Left cardiac atrium (tissue), 4 donors: Measurements from ENCODE around the gene C20orf204. TPM values are rescaled to one million over a fixed set of nuclear protein-coding genes. Genes with fewer than 3 reads are reported as not detected.
"Not testable (repeated sequence)": the region's sequence is repeated elsewhere in the genome, so short reads cannot be mapped to it uniquely, and the experiment has no call there.

ENCODE experiments used
- ATAC-seq, 2 donors: fragments of 200-7000 bp; cut with Tn5 transposase; one replicate each; pipeline ENCODE4 v1.9.1; 2020; ENCODE audit warnings: mild to moderate bottlenecking in 2 of 2, moderate library complexity in 2 of 2
- DNase-seq: peaks from one replicate; pipeline ENCODE4 v3.0.0-alpha.2; 2020
- intact Hi-C, 2 donors: fragments of 100-400 bp; cut with DNase I; formaldehyde crosslinking; loops; one replicate each; pipeline versions ENCODE4 v1.14.1 to v1.15.1; 2022 to 2023
- total RNA-seq, 2 donors: library from RNA; stranded (reverse); fragmentation: NEBNext Ultra II Directional; extraction: Animal tissue kit (Norgen Biotek cat#: 25700); gene quantifications; one replicate each; pipeline ENCODE4 v1.2.1, GENCODE V29; 2021
- donor health status: DM: no; HTN: yes; CAD: no.
- donor health status: DM: no; HTN: yes; CAD: no; lungs with severe emphysema.
- donor health status: DM: yes; HTN: yes; CAD: no.
- donor health status: Dilated cardiomyopathy.

C20orf204 gene
- total RNA-seq, 2 donors from 2014 or later = 0.29 to 1.0 TPM

DNA sequence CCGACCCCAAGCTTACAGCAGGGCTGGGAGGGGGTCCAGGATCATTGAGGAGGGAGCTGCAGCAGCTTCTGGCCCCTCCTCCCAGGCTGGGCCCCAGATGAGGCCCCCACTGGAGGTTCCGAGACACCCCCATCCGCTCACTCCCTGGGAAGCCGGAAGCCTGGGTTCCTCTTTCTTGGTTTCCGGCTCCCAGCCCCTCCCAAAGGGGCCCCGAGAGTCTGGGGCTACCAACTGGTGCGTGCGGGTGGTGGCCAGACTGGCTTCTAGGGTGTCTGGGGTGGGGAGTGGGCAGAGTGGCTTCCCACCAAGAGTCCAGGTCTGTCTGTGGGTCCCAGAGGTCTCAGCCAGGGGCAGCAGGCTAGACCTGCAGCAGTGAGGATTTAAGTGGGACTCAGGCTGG, 41.1 kb downstream of the C20orf204 start:
- intact Hi-C loops = no loop called here
- DNase-seq = no peak
- ATAC-seq = peak in 1 of 2 donors; percentile 2

DNA sequence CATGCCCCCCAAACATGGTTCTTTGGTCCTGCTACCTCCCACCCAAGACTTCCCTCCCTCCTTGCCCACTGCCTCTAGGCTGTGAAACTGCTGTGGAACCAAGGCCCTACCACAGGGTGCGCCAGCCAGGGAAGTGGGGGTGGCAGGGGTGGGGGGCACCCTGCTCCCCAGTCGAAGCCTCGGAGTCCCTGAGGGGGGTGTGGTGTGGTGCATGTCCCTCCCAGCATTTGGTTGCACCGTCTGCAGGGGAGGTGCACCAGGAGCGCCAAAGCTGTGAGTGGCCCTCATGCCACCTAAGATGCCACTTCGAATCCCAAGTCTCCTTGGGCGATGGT, 41.5 kb downstream of the C20orf204 start:
- intact Hi-C loops = no loop called here
- ATAC-seq (no peak), DNase-seq (no peak)

DNA sequence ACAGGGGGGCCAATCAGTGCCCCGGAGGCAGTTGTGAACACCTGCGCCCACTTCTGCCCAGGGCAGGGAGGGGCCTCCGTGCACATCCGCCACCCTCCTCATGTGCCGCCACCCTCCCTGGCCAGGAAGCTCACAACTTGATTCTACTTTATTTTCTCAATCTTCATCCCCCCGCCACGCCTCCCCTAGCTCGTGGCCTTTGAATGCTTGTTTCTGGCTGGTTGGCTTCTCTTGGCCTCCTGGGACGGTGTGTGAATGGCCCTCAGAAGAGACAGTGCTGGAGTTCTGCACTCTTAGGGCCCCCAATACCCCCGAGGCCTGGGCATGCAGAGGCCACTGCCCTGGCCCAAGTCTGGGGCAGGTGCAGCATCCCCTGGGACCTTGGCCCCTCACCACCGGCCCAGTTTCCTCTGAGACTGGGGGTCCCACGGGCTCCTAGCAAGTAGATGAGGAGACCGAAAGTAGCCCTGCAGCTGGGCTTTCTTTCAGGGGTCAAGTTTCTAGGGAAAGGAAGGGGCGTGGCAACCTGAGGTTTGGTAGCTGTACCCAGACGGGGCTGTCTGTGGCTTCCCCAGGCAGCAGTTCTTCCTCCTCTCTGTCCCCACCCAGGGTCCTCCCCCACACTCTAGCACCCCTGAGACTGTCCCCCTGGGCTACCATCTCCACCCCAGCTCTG, 42.0 kb downstream of the C20orf204 start:
- no peak for DNase-seq
- peak in 1 of 2 donors; percentile 4 for ATAC-seq
- intact Hi-C loops = no loop called here

DNA sequence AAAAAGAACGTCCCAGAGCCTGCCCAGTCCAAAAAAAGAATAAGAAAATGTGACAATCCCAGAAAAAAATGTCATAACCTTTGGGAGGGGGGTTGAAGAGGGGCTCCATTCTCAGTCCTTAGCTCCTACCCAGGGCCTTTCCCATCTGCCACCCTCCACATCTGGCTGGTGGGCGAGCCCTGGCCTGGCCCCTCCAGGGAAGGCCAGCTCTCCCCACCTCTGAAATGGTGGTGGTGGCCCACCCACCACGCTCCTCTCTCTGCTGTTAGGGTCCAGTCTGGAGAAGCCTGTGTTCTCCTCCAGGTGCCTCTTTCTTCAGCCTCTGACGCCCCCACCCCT, 42.9 kb downstream of the C20orf204 start:
- intact Hi-C loops = no loop called here
- ATAC-seq (no peak), DNase-seq (no peak)

DNA sequence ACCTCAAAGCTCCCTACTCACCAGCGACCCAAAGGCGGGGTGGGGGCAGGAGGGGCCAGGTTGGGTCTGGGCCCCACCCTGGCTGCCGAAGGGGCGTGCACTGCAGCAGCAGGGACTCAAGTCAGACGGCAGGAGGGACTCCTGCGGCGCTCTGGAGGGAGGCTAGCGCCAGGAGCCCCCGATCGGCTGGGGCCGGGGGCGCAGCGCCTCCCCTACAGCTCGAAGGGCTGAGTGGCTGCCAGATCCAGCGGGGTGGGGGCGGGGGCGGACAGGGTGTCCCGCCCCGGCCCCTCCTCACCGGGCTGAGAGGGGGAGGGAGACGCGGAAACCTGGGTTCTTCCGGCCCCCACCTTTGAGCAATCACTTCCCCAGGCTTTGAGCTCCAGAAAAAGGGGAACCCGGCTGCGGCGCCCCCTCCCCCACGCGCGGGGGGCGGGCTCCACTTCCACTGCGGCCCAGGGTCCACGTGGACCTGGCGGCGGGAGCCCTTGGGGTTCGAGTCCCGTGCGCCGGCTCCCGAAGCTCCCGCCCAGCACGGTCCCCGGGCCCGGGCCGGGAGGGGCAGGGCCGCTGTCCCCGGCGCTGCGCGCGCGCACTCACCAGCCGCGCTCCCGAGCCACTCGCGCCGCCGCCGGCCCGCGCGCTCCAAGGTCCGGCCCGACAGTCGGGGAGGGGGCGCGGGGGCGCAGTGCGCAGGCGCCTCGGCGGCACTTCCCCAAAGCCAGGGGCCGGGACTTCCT, 43.5 kb downstream of the C20orf204 start, which contains the start of gene RGS19:
Gene RGS19 (minus strand): TSS at position 246 of the 740 bp plus-strand sequence. CDS start 2,632 bp downstream, outside the sequence.
- intact Hi-C loops = no loop called here
- DNase-seq (peak; percentile 83), ATAC-seq (peak; percentile 58 to 72)

DNA sequence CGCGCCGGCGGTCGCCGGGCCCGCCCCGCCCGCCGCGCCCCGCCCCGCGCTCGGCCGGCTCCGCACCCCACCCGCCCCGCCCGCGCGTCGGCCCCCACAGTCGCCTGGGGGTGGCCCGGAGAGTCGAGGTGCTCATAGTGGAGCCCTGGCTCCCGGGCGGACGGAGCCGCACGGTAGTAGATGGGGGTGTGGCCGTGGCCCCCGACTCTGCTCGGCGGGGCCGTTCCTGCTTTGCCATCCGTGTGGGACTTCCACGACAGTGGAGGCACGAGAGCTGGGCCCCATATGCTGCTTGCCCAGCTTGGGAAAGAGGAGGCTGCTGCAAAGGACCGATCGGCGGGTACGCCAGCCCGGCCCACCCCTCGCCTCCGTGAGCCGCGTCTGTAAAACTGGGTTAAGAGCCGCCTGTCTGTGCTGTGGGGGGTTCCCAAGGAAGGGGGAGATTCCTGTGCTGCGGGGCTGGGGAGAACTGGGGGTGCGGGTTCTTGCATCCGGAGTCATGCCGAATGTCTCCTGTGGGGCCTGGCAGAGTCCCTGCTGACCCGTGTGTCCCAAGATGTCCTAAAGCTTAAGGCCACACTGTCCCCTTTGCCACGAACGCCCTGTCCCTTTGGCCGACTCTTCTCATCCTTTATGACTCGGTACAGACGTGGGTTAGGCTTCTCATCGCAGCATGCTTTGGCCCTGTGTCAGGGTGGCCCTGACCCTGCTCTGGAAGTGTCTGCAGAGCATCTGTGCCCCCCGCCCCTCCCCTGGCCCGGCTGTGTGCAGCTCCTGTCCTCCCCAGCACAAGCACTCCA, 44.2 kb downstream of the C20orf204 start, which contains the start of gene OPRL1:
Gene OPRL1 (plus strand): TSS at position 70 of the 800 bp plus-strand sequence. CDS start 12,639 bp downstream, outside the sequence.
- intact Hi-C loops = no loop called here
- DNase-seq (no peak), ATAC-seq (no peak)

DNA sequence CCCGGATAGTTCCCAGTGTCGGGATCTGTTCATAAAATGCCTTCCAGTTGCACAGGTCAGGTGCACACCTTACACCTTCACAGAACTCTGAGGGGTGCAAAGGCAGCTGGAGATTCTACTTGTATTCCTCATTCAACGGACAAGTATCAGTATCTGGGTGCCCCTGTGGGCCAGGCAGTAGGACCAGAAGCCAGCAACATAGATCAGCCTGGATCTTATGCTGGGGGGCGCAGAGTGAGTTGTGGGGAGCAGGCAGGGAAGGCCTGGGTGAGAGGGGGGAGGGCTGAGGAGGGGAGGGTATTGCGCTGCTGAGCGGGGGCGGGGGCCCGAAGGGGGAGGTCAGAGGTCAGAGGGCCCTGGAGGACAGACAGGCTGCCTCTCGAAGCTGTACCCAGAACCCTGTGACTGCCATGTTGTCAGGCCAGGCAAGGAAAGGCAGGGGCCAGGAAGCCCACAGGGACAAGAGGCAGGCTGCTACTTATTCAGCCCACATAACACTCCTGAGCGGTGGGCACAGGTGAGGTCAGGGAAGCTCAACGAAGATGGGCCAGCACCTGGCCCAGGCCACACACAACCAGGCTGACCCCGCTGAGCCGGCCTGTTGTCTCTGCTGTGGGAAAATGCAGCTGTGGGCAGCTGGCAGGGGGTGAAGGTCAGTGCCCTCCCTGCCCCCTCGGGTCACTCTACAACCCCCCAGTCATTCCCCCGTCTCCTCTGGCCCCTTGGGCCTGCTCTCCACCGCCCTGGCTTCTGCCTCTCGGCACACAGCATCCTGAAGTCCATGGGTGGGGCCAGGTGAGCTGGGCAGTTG, 45.0 kb downstream of the C20orf204 start:
- intact Hi-C loops = no loop called here
- DNase-seq (no peak), ATAC-seq (no peak)

DNA sequence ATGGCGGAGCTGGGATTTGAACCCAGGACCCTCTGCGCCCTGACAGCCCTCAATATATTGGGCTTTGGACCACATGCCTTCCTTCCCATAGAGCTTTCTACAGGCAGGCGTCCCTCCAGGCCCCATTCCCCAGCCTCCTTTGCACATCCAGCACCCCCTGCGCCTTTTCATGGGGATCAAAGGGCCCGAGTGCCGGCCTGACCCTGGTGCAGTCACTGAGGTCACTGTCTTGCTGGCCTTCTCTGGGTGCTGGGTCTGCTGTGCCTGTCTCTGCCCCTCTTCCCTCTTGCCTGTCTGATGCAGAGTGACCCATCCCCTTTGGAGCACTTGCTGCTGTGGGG, 45.6 kb downstream of the C20orf204 start:
- intact Hi-C loops = no loop called here
- ATAC-seq (no peak), DNase-seq (no peak)

DNA sequence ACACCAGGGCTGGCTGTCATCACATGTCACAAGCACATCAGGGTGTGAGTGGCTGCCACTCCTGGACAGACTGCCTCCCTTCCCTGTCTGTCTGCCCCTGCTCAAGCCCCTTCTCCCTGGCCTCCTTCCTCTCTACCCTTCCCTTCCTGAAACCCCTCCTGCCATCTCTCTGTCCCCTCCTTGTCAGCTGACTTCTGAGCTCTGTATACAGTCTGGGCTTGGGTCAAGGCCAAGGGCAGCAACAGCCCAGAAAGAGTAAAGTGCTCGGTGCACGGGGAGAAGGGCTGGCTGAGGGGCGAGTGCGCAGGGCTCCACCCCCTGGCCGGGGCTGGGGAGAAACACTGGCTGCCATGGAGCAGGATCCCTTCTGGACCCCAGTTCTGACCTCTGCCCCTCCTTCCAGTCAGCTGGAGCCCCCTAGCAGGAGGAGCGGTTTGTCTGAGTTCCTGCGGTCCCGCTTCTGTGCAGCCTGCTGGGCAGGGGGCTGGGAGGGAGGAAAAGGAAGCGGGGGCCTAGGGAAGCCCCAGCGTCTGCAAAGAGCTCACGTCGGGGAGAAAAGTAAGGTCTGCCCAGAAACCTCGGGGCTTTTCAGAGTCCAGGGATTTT, 46.2 kb downstream of the C20orf204 start:
- DNase-seq = no peak
- no peak for ATAC-seq
- intact Hi-C loops = no loop called here

DNA sequence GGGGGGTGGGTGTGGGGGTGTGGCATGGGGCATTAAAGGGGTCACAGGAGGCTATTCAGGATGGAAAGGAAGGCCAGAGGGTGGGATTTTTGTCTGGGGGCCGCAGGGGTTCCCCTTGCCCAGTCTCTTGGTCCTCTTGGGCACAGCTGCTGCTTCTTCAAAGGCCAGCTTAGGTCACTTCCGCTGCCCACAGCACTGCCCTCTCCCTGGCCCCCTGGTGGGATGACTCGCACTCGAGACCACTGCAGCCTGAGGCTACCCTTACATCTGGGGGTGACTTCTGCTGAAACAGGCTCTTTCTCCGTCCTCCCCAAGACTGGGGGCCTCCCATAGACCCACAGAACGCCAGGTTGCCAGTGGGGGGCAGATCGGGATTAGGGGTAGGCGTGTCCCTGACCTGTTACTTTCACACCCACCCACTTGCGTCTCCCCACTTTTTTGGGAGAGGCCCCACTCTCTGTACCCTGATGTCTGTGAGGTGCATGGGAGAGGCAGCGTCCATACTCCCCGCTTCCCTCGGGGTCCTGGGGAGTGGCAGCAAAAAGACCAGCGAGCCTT, 46.9 kb downstream of the C20orf204 start:
- intact Hi-C loops = loop anchor here in 1 of 2 donors (1.0 kb wide), 1 partner anchor 37 kb away; no protein-coding TSS in a partner anchor
- no peak for ATAC-seq
- DNase-seq = no peak

DNA sequence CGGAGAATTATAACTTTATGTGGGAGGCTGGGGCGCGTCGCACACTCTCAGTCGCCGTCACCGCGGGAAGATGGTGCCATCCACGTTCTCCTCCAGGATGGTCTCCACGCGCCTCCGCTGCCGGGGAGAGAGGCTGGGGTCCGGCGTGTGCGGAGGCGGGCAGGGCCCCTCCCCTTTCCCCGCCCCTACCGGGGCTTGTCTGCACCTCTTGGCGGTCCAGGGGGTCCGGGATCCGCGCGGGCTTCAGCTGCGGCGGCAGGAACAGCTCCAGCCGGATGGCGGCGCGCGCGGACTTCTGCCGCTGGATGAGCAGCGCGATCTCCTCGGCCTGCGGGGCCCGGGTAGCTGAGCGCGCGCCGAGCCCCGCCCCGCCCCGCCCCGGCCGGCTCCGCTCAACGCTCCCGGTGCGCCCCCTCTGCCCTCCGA, 47.4 kb downstream of the C20orf204 start:
- peak; percentile 64 to 68 for ATAC-seq
- intact Hi-C loops = loop anchor here in 1 of 2 donors (1.0 kb wide), 1 partner anchor 37 kb away; no protein-coding TSS in a partner anchor

DNA sequence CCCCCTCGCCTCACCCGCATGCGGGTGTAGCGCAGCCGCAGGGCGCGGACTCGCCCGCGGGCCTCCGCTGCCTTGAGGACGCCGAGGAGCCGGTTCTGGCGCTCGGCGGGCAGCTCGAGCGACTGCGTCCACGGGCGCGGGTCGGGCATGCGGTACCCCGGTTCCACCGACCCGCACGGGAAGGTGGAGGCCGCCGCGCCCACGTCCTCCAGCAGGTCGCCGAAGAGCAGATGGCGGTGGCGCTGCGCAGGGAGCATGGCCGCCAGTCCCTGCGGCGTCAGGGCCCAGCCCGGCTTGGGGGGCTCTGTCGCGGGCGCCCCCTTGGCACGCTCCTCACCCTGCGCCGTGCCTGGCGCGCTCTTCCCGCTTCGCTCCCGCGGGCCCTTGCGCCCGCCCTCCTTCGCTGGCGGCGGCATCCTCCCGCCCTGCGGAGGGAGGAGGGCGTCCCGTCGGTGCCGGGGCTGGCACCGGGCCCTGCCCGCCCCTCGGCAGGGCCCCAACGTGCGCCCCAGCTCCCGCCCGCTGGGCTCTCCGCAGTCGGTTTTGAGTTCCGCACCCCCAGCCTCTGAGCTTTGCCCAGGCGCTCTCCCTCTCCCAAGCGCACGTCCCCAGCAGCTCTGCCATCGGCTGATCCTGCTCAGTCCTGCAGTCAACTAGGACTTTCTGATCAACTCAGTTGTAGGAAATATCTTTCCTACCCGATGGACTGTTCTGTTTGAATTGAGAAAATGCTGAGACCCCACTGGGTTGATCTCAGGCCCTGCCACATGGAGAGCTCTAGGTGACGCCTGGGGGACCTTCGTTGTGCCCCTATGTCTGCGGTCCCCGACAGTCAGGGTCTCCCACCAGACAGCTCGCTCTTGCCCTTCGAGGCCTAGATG, 48.1 kb downstream of the C20orf204 start, which contains the start of gene LKAAEAR1:
Gene LKAAEAR1 (minus strand): TSS at position 595 of the 881 bp plus-strand sequence. CDS start 179 bp downstream, at position 416.
- ATAC-seq (no peak), DNase-seq (no peak)
- intact Hi-C loops = loop anchor here in 1 of 2 donors (1.0 kb wide), 1 partner anchor 36 kb away; no protein-coding TSS in a partner anchor

More for the DNA sequence above, 47.4 kb downstream of the C20orf204 start:
- DNase-seq = peak; percentile 84

DNA sequence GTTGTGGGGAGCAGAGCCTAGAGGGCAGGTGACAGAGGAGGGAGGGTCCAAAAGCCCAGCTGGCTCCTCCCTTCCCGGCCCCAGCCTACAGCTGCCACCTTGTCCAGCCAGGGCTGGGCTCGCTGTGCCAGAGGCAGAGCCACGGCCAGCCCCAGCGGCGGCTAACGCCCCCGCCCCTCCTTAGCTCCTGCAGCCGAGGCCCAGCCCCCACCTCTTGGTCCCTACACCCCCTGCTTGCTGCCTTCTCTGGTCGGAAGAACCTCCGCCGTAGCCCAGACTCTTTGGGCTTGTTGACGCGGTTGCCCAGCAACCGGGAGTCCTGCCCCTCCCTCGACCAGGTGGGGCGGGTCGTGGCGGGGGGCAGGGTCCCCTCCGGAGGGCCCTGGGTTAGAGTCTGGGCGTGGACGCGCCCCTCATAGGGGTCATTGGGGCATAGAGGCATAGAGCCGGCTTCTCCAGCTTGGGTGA, 48.7 kb downstream of the C20orf204 start:
- ATAC-seq (no peak), DNase-seq (no peak)
- intact Hi-C loops = no loop called here

DNA sequence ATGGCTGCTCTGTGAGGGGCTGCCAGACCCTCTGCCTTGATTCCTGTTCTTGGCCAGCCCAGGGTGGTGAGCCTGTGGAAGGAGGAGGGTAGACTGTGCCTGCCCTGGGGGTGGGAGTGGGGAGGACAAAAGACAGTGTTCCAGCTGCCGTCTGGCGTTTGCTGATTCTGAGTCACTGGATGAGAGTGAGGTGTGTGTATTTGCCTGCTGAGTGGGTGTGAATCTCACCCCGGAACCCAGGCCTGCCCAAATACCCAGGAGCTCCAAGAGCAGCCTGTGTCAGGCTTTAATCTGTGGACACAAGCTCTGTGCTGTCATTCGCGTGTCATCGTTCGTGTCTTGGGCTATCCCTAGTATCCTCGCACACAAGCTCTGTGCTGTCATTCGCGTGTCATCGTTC, 50.8 kb downstream of the C20orf204 start:
- intact Hi-C loops = no loop called here

DNA sequence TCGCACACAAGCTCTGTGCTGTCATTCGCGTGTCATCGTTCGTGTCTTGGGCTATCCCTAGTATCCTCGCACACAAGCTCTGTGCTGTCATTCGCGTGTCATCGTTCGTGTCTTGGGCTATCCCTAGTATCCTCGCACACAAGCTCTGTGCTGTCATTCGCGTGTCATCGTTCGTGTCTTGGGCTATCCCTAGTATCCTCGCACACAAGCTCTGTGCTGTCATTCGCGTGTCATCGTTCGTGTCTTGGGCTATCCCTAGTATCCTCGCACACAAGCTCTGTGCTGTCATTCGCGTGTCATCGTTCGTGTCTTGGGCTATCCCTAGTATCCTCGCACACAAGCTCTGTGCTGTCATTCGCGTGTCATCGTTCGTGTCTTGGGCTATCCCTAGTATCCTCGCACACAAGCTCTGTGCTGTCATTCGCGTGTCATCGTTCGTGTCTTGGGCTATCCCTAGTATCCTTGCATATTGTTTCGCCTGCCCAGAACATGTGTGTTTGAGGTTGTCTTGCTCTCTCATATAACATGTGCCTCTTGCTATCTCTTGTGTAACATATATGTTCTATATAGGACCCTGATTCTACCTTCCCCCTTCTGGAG, 51.3 kb downstream of the C20orf204 start:
- DNase-seq, intact Hi-C loops, ATAC-seq: not testable (repeated sequence)

More for the DNA sequence above, 50.8 kb downstream of the C20orf204 start:
- ATAC-seq (no peak), DNase-seq (no peak)

DNA sequence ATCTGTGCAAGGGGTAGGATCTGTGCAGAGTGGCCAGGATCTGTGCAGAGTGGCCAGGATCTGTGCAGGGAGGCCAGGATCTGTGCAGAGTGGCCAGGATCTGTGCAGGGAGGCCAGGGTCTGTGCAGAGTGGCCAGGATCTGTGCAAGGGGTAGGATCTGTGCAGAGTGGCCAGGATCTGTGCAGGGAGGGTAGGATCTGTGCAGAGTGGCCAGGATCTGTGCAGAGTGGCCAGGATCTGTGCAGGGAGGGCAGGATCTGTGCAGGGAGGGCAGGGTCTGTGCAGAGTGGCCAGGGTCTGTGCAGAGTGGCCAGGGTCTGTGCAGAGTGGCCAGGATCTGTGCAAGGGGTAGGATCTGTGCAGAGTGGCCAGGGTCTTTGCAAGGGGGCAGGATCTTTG, 52.6 kb downstream of the C20orf204 start:
- intact Hi-C loops, ATAC-seq, DNase-seq: not testable (repeated sequence)
